PC-9 (cell line): Measurements from ENCODE around the gene TNIP2.

Experiments used
- EZH2 ChIP-seq: fragments of 200-600 bp; sonication (generic); IDR thresholded peaks from 2 replicates; pipeline ENCODE4 v1.8.0; 2017; ENCODE audit warnings: antibody characterized with exemption, low read depth
- TF ChIP-seq, protein P1 (sequence below): fragments of 200-600 bp; sonication (generic); conservative IDR thresholded peaks from 2 replicates; pipeline ENCODE4 v1.6.1; 2017; ENCODE audit warnings: mixed run types, antibody characterized with exemption, mild to moderate bottlenecking, moderate library complexity

DNA sequence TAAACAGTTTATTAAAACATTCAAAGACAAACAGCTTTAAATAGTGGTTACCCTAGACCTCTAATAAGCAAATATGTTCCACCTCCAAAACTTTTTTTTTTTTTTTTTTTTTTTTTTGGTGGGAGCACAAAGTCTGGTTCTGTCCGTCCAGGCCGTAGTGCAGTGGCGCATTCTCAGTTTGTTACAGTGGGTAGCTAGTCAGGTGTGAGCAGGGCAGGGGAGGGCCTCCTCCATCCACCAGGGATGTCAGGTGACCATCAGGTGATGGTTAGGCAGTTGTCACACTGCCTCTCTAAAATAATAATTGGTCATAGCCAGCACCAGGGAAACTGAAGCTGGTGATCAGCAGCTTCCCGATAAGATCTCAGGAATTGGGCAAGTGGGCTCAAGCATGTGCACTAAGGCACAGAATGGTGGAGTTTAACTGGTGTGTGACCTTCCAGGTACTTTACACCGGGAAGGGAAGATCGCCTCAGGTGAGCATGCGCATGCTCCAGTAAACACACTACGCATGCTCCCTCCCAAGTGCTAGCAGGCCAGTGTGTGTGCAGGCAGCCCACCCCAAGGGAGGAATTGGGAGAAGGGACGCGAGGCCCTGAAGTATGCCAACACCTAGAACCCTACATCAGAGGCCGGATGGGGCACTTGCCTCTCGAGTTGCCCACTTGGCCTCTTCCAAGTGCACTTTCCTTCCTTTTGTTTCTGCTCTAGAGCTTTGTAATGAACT, 27.2 kb downstream of the TNIP2 start:
- TF ChIP-seq, protein P1, sequence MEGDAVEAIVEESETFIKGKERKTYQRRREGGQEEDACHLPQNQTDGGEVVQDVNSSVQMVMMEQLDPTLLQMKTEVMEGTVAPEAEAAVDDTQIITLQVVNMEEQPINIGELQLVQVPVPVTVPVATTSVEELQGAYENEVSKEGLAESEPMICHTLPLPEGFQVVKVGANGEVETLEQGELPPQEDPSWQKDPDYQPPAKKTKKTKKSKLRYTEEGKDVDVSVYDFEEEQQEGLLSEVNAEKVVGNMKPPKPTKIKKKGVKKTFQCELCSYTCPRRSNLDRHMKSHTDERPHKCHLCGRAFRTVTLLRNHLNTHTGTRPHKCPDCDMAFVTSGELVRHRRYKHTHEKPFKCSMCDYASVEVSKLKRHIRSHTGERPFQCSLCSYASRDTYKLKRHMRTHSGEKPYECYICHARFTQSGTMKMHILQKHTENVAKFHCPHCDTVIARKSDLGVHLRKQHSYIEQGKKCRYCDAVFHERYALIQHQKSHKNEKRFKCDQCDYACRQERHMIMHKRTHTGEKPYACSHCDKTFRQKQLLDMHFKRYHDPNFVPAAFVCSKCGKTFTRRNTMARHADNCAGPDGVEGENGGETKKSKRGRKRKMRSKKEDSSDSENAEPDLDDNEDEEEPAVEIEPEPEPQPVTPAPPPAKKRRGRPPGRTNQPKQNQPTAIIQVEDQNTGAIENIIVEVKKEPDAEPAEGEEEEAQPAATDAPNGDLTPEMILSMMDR: no peak
- TF ChIP-seq EZH2: no peak
